DND-41 (cell line): ENCODE results near the gene GARIN5A.

ENCODE experiments used
- EZH2 ChIP-seq: IDR thresholded peaks from 3 replicates; pipeline ENCODE4 v1.6.1; 2012; ENCODE audit warnings: borderline replicate concordance, low read depth, mild to moderate bottlenecking, moderate library complexity, low read length, inconsistent platforms; ENCODE audit not compliant: severe bottlenecking
- TF ChIP-seq, protein P1 (sequence below): IDR thresholded peaks from 2 replicates; pipeline ENCODE4 v1.5.1; 2012; ENCODE audit warnings: borderline replicate concordance, low read length, moderate library complexity, mild to moderate bottlenecking; ENCODE audit not compliant: poor library complexity, severe bottlenecking; ENCODE audit errors: extremely low read depth

DNA sequence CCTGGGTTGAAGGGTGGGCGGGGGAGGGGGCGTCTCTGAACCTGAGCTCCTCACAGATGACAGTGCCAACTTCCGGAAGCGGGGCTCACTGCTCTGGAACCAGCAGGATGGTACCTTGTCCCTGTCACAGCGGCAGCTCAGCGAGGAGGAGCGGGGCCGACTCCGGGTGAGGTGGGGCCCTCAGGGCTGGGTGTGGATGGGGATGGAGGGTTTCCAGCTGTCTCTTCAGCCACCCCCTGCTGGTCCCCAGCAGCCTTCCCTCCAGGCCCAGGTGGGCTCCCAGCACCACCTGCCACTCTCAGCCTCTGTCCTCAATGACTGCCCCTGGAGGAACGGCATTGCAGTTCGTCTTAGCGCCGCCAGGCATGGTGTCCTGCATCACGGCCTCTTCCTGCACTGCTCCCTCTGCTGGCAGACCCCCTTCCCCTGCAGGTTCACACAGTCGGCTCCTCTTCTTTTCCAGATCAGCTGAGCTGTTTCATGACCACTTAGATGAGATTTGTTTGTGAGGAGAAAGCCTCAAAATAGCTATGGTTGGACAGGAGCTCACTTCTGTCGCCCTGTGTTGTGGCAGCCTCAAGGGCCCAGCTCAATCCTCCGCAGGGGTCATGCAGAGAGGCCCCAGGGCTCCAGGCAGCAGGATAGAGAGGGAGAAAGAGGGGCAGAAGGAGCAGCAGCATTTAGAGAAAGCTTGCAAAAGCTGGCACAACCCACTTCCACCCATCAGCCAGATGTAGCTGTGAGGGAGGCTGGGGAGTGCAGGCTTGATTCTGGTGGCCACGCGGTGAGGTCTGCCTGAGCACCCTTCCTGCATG lies 2.5 kb upstream of the GARIN5A start:
- TF ChIP-seq, protein P1, sequence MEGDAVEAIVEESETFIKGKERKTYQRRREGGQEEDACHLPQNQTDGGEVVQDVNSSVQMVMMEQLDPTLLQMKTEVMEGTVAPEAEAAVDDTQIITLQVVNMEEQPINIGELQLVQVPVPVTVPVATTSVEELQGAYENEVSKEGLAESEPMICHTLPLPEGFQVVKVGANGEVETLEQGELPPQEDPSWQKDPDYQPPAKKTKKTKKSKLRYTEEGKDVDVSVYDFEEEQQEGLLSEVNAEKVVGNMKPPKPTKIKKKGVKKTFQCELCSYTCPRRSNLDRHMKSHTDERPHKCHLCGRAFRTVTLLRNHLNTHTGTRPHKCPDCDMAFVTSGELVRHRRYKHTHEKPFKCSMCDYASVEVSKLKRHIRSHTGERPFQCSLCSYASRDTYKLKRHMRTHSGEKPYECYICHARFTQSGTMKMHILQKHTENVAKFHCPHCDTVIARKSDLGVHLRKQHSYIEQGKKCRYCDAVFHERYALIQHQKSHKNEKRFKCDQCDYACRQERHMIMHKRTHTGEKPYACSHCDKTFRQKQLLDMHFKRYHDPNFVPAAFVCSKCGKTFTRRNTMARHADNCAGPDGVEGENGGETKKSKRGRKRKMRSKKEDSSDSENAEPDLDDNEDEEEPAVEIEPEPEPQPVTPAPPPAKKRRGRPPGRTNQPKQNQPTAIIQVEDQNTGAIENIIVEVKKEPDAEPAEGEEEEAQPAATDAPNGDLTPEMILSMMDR: peak; percentile 59
- no peak for TF ChIP-seq EZH2
